ENCODE results near the gene SLC35F4. TPM values are rescaled to one million over a fixed set of nuclear protein-coding genes. Genes with fewer than 3 reads are reported as not detected.

The SLC35F4 gene
- total and polyA plus RNA-seq, 8 donors: 0.16 to 1.9 (median 0.36) TPM; not detected in 4

DNA sequence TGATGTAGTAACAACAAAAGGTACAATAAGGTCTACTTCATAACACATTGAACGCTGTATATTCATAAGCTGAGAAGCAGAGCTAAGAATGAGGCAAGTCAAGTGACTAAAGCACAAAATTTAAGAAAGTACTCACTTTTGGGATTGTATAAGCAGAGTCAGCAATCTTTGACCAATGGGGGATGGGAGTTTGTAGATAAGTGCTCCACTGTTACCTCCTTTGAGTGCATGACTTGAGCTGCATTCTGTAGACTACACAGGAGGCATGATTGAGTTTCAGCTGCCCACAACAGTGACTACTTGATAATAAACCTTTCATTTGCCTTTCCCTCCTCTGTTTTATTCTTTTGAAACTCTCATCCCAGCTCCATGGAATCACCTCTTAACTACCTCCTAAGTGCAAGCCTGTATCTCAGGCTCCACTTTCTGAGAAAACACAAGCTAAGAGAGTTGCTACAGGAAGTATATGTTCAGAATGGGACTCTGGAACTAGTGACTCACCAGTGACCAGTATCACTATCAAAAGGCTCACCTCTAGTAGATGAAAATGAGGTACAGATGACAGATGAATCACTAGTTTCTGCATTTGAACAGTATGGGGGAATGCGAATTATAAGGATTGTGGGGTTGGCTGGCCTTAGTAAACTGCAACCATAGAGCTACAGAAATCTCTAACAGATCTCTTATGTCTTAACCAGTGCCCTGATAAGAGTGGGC lies 49.2 kb downstream of the SLC35F4 start:
- 65 to 86% methylated on average over 2 of the region's 2 CpGs for WGBS, 2 donors
- ATAC-seq (no peak), FAIRE-seq (no peak), DNase-seq (no peak)
- TF ChIP-seq, protein P1, sequence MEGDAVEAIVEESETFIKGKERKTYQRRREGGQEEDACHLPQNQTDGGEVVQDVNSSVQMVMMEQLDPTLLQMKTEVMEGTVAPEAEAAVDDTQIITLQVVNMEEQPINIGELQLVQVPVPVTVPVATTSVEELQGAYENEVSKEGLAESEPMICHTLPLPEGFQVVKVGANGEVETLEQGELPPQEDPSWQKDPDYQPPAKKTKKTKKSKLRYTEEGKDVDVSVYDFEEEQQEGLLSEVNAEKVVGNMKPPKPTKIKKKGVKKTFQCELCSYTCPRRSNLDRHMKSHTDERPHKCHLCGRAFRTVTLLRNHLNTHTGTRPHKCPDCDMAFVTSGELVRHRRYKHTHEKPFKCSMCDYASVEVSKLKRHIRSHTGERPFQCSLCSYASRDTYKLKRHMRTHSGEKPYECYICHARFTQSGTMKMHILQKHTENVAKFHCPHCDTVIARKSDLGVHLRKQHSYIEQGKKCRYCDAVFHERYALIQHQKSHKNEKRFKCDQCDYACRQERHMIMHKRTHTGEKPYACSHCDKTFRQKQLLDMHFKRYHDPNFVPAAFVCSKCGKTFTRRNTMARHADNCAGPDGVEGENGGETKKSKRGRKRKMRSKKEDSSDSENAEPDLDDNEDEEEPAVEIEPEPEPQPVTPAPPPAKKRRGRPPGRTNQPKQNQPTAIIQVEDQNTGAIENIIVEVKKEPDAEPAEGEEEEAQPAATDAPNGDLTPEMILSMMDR (IDR thresholded peaks at IDR 0.05): no peak
- Histone ChIP-seq H3K27me3 (no peaks in the 10 kb centered on the region), H3K27ac (no peak overlapping the region), H3K9me3 (no peaks in the 10 kb centered on the region), H3K36me3 (no peaks in the 10 kb centered on the region), H3K4me1 (no peaks in the 10 kb centered on the region), H3K4me3 (no peak overlapping the region)
- intact Hi-C loops (cut with DNase I): no loop called here

DNA sequence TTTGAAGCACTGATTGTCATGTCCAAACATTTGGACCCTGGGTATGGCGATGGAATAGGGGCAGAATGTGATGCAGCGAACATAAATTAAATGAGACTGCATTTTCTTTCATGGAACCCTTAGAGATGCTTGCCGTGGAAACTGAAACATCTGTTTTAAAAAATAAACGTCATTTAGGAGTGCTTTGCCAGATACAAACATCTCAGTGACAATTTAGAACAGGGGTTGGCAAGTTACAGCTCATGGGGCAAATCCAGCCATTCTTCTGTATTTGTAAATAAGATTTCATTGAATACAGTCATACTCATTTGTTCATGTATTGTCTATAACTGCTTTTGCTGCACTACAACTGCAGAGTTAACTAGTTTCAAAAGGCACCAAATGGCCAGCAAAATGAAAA lies 51.2 kb downstream of the SLC35F4 start:
- Histone ChIP-seq H3K36me3 (no peaks in the 10 kb centered on the region), H3K27me3 (no peaks in the 10 kb centered on the region), H3K27ac (no peak overlapping the region), H3K9me3 (no peaks in the 10 kb centered on the region), H3K4me1 (no peaks in the 10 kb centered on the region), H3K4me3 (no peak overlapping the region)
- 52 to 66% methylated on average over 4 of the region's 4 CpGs for WGBS, 2 donors
- no peak for DNase-seq
- no peak for ATAC-seq
- no peak for FAIRE-seq
- intact Hi-C loops (cut with DNase I): no loop called here
- TF ChIP-seq, protein P1 (IDR thresholded peaks at IDR 0.05): no peak

DNA sequence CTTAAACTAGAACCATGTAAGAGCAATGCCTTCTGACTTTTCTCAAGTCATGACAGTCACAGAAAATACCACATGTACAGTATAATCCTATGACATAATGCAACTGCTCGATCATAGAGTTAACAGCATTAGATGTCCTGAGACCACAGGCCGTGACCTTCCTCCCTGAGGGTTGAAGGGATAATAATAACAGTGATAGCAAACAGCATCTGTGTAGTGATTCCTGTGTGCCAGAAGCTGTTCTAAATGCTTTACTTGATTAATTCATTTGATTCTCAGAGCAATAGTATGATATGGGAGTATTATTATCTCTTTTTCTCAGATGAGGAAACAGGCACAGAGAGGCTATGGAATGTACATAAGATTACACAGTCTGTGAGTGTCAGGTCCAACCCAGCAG lies 53.2 kb downstream of the SLC35F4 start:
- intact Hi-C loops (cut with DNase I): no loop called here
- WGBS, 2 donors: 69 to 81% methylated on average over 2 of the region's 2 CpGs
- Histone ChIP-seq H3K4me1 (no peaks in the 10 kb centered on the region), H3K27me3 (no peaks in the 10 kb centered on the region), H3K36me3 (no peaks in the 10 kb centered on the region), H3K9me3 (no peaks in the 10 kb centered on the region), H3K27ac (no peak overlapping the region), H3K4me3 (no peak overlapping the region)
- TF ChIP-seq, protein P1 (IDR thresholded peaks at IDR 0.05): no peak
- DNase-seq (no peak), FAIRE-seq (no peak), ATAC-seq (no peak)

DNA sequence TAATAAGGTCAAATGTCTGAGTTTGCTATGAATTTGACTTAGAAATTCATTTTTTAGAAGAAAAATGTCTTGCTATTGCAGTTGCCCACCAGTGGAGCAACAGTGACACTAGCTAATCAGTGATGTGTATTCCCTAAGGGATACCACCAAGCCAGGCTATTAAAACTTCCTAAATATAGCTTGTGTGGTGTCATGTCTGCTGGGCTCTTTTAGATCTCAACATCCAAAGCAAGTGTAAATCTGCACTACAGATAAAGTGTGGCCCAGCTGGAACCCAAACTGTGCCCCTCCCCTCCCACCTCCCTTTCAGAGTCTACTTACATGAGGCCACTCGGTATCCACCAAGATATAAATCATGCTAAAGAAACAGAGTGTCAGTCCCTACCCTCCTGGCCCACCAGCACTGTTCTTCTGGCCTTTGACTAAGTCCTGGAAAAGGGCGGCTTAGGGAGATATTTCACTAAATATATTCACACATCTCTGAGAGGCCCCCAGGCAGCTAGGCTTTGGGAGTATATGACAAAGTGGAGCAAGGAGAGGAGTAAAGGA lies 53.8 kb downstream of the SLC35F4 start:
- ATAC-seq (no peak), DNase-seq (no peak), FAIRE-seq (no peak)
- H3K36me3 ChIP-seq: no peaks in the 10 kb centered on the region
- H3K9me3 ChIP-seq: no peaks in the 10 kb centered on the region
- TF ChIP-seq, protein P1 (IDR thresholded peaks at IDR 0.05): no peak
- H3K27ac ChIP-seq: no peak overlapping the region
- intact Hi-C loops (cut with DNase I): no loop called here
- H3K4me1 ChIP-seq: no peaks in the 10 kb centered on the region
- WGBS, 2 donors: 78 to 83% methylated on average over 2 of the region's 2 CpGs
- H3K27me3 ChIP-seq: no peaks in the 10 kb centered on the region
- no peak overlapping the region for H3K4me3 ChIP-seq

DNA sequence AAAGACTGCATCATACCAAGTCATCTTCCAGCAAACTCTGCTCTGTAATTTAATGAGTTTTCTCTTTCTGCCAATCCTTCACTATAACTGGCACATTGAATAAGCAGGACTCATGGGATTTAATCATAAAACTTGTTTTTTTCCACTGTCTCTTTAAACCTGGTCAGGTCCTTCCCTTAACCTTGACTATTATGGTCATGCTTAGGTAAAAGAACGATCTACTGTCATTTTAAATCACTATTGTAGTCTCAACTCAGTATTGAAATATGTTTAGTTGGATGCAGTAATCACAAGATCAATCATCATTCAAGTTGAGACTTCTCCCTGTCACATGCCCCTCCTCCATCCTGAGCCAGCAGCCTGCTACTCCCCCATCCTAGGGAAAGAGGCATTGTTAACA lies 56.1 kb downstream of the SLC35F4 start:
- Histone ChIP-seq H3K4me1 (no peaks in the 10 kb centered on the region), H3K4me3 (no peak overlapping the region), H3K27me3 (no peaks in the 10 kb centered on the region), H3K27ac (no peak overlapping the region), H3K9me3 (no peaks in the 10 kb centered on the region), H3K36me3 (no peaks in the 10 kb centered on the region)
- FAIRE-seq: no peak
- WGBS, 2 donors: 19 to 22% methylated on average over 1 of the region's 1 CpG
- intact Hi-C loops (cut with DNase I): no loop called here
- TF ChIP-seq, protein P1 (IDR thresholded peaks at IDR 0.05): no peak
- DNase-seq: no peak
- no peak for ATAC-seq

Measured in pancreas (tissue), 10 donors.